Common myeloid progenitor, CD34-positive (primary cell): Measurements from ENCODE around the gene ZBTB16.

Source experiments
- CTCF ChIA-PET: fragments of 350-600 bp; sonication (Branson Sonifier 250); formaldehyde crosslinking; loops from one replicate; lab custom pipeline; 2021; ENCODE audit warnings: antibody characterized with exemption; lab: Charles Lee
- POLR2A ChIA-PET: fragments of 350-600 bp; sonication (Branson Sonifier 250); formaldehyde crosslinking; loops from one replicate; lab custom pipeline; 2021; ENCODE audit warnings: antibody characterized with exemption; lab: Charles Lee
- DNase-seq, 3 donors: peaks; one replicate each; pipeline versions ENCODE4 v3.0.0 to v3.0.0-alpha.2; 2013
- H3K27ac ChIP-seq, 2 experiments: 1 replicate in 1 of 2; 2 replicates in 1 of 2; pipeline ENCODE4 v1.7.0; 2013; ENCODE audit warnings: inconsistent platforms in 2 of 2, low read length in 2 of 2, mild to moderate bottlenecking in 2 of 2, low read depth in 1 of 2, moderate library complexity in 1 of 2; ENCODE audit not compliant: severe bottlenecking in 2 of 2, insufficient read depth in 1 of 2, poor library complexity in 1 of 2
- H3K27me3 ChIP-seq, 5 experiments: replicated peaks in 2 of 5; 1 replicate in 3 of 5; 2 replicates in 2 of 5; pipeline versions ENCODE4 v1.6.1 to v1.7.0; 2013; ENCODE audit warnings: low read length in 4 of 5, mild to moderate bottlenecking in 2 of 5, moderate library complexity in 2 of 5, inconsistent platforms in 1 of 5; ENCODE audit not compliant: insufficient read depth in 5 of 5, control insufficient read depth in 4 of 5
- H3K36me3 ChIP-seq, 4 experiments: 1 replicate in 2 of 4; 2 replicates in 2 of 4; pipeline versions ENCODE4 v1.6.1 to v1.7.0; 2013; ENCODE audit warnings: low read length in 3 of 4, control low read depth in 1 of 4, mild to moderate bottlenecking in 1 of 4; ENCODE audit not compliant: control insufficient read depth in 4 of 4, insufficient read depth in 4 of 4
- H3K4me1 ChIP-seq, 4 experiments: 1 replicate in 3 of 4; 2 replicates in 1 of 4; pipeline versions ENCODE4 v1.6.1 to v1.7.1; 2013; ENCODE audit warnings: low read length in 3 of 4, mild to moderate bottlenecking in 3 of 4, control low read depth in 1 of 4, inconsistent platforms in 1 of 4, moderate library complexity in 1 of 4; ENCODE audit not compliant: control insufficient read depth in 4 of 4, insufficient read depth in 4 of 4; ENCODE audit errors: control extremely low read depth in 1 of 4
- H3K4me3 ChIP-seq, 7 experiments: 1 replicate in 4 of 7; 2 replicates in 3 of 7; pipeline versions ENCODE4 v1.5.1 to v1.7.0; 2013; ENCODE audit warnings: mild to moderate bottlenecking in 7 of 7, low read length in 6 of 7, moderate library complexity in 6 of 7, inconsistent platforms in 2 of 7, low read depth in 2 of 7, control low read depth in 1 of 7; ENCODE audit not compliant: insufficient read depth in 4 of 7, control insufficient read depth in 1 of 7; ENCODE audit errors: extremely low read depth in 1 of 7
- H3K9me3 ChIP-seq, 5 experiments: 1 replicate in 4 of 5; 2 replicates in 1 of 5; pipeline versions ENCODE4 v1.6.1 to v1.7.1; 2013; ENCODE audit warnings: low read length in 4 of 5, mild to moderate bottlenecking in 2 of 5, inconsistent platforms in 1 of 5, low read depth in 1 of 5, moderate library complexity in 1 of 5; ENCODE audit not compliant: control insufficient read depth in 4 of 5, insufficient read depth in 2 of 5; ENCODE audit errors: control extremely low read depth in 1 of 5
- WGBS: methylation state at CpG from one replicate; pipeline ENCODE4 v1.1.5; 2013; ENCODE audit not compliant: insufficient coverage; 5-methylcytosine and 5-hydroxymethylcytosine counted together

ZBTB16 gene

DNA sequence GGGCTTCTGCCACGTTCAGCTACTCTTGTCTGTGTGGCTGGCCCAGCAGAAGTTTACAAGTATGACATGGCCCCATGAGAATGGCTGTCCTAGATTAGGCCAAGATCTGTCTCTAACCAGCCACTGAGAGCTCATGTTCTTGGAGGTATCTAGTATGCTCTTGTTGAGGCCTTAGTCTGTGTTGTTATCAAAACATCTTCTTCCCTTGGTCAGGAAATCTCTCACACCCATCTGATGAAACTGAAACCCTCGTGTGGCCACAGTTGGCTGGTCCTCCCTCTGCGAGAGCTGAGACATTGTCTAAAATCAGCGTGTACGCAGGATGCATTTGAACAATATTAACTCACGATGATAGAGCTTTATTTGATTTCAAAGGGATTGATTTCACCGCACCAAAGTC is 127.7 kb downstream of the ZBTB16 start:
- ChIA-PET CTCF (interaction anchor here (0.6 to 10.8 kb wide), 7 partner anchors 8 to 164 kb away, joined by 3 to 114 read pairs (median 3); no protein-coding TSS in a partner anchor), POLR2A (no interaction called here)
- H3K27me3 ChIP-seq: no peaks in the 10 kb centered on the region
- DNase-seq: no peak
- peaks cover 0 to 13% (median 0%) of the 10 kb centered on the region in 5 experiments for H3K9me3 ChIP-seq
- H3K4me1 ChIP-seq: peaks cover 0 to 14% (median 10%) of the 10 kb centered on the region in 4 experiments
- no peak overlapping the region for H3K4me3 ChIP-seq
- H3K27ac ChIP-seq: no peak overlapping the region
- H3K36me3 ChIP-seq: peaks cover 0 to 48% (median 5%) of the 10 kb centered on the region in 4 experiments
- WGBS: 91% methylated on average over 7 of the region's 7 CpGs

DNA sequence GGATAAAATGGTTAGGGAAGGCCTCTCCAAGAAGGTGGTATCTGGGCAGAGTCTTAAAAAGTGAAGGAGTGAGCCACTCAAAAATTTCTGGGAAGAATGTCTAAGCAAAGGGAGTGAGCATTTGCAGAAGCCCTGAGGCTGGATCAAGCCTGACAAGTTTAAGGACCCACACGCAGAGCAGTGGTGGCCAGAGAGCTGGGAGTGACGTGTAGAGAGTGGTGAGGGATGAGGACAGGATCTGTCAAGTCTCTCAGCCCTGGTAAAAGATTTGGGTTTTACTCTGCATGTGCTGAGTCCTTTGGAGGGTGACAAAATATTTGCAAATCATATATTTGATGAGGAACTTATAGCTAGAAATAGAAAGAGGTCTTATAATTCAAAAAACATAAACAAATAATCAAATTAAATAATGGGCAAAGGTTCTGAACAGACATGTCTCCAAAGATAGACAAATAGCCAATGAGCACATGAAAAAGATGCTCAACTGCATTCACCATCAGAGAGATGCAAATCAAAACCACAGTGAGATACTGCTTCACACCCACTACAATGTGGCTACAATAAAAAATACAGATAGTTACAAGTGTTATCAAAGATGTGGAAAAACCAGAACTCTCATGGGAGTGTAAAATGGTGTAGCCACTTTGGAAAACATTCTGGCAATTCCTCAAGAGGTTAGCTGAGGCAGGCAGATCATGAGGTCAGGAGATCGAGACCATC is 129.5 kb downstream of the ZBTB16 start:
- H3K4me3 ChIP-seq: no peak overlapping the region
- no peaks in the 10 kb centered on the region for H3K27me3 ChIP-seq
- DNase-seq: no peak
- peaks cover 0 to 48% (median 5%) of the 10 kb centered on the region in 4 experiments for H3K36me3 ChIP-seq
- ChIA-PET POLR2A (no interaction called here), CTCF (interaction anchor here (5.8 kb wide), 1 partner anchor 7 kb away, joined by 70 read pairs; no protein-coding TSS in a partner anchor)
- no peak overlapping the region for H3K27ac ChIP-seq
- peaks cover 0 to 13% (median 3%) of the 10 kb centered on the region in 4 experiments for H3K4me1 ChIP-seq
- H3K9me3 ChIP-seq: peaks cover 0 to 13% (median 0%) of the 10 kb centered on the region in 5 experiments
- 96% methylated on average over 3 of the region's 3 CpGs for WGBS

DNA sequence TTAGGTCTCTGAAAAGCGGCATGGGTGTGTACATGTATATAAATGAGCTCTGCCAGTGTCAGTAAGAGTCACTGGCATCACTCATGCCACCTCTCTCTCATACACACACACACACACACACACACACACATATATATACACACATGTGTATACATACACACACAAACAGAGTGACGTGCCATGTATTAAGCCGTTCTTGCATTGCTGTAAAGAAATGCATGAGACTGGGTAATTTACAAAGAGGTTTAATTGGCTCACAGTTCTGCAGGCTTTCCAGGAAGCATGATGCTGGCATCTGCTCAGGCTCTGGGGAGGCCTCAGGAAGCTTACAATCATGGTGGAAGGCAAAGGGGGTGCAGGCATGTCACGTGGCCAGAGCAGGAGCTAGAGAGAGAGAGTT is 131.1 kb downstream of the ZBTB16 start:
- POLR2A ChIA-PET: no interaction called here
- no CpG with 5 or more reads among the region's 4 CpGs for WGBS
- H3K9me3 ChIP-seq: peaks cover 0 to 13% (median 0%) of the 10 kb centered on the region in 5 experiments

DNA sequence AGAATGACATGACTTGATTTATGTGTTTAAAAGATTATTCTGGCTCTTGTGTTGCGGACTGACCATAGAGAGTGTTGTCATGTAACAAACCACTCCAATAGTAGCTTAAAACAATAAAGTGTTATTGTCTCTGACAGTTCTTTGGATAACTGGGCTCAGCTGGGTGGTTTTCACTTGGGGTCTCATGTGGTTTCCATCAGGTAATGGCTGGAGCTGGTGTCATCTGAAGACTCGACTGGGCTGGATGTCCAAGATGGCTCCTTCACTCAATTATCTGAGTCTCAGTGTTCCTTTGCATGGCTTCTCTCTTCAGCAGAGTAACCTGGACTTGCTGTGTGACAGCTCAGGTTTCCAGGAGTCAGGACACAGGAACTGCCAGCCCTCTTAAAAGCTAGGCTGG is 132.4 kb downstream of the ZBTB16 start:
- Histone ChIP-seq H3K4me3 (no peak overlapping the region), H3K27me3 (no peaks in the 10 kb centered on the region), H3K27ac (no peak overlapping the region), H3K36me3 (peaks cover 0 to 44% (median 5%) of the 10 kb centered on the region in 4 experiments), H3K4me1 (peaks cover 2 to 20% (median 5%) of the 10 kb centered on the region in 4 experiments), H3K9me3 (peaks cover 0 to 13% (median 0%) of the 10 kb centered on the region in 5 experiments)
- ChIA-PET POLR2A (interaction anchor here (0.5 to 2.1 kb wide), 3 partner anchors 11 to 159 kb away, joined by 3 to 6 read pairs (median 3); no protein-coding TSS in a partner anchor), CTCF (interaction anchor here (0.9 to 6.2 kb wide), 17 partner anchors 10 to 295 kb away, joined by 3 to 70 read pairs (median 4); partner anchors contain the start of gene ZBTB16)
- WGBS: 89% methylated on average over 1 of the region's 2 CpGs
- no peak for DNase-seq

More for the DNA sequence above, 131.1 kb downstream of the ZBTB16 start:
- no peak for DNase-seq
- Histone ChIP-seq H3K4me3 (no peak overlapping the region), H3K27me3 (no peaks in the 10 kb centered on the region), H3K4me1 (peaks cover 2 to 20% (median 5%) of the 10 kb centered on the region in 4 experiments), H3K27ac (no peak overlapping the region), H3K36me3 (peaks cover 0 to 48% (median 5%) of the 10 kb centered on the region in 4 experiments)
- CTCF ChIA-PET: interaction anchor here (1.2 to 5.8 kb wide), 6 partner anchors 8 to 154 kb away, joined by 3 to 70 read pairs (median 12); partner anchors contain the start of gene ZBTB16

DNA sequence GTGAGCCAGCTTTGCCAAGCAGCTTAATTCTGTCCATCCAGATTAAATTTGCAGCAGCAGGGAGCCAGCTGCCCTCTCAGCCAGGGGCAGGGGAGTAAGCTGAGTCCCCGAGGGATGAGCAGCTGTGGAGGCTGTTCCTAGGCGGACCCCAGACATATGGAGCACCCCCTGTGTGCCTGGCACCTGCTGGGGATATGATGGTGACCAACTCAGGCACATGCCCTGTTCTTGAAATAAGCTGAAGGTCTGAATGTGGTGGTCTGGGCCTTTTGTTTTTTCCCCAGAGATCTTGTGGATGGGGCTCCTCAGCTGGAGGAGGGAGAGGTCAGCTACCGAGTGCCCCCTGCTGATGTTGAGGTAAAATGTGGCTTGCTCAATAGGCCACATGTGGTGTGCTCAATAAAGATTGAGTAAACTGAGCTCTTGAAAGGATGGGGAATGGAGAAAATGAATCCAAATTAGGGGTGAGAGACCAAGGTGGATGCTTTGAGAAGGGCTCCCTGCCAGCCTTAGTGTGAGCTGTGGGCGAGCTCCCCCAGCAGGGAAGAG is 133.4 kb downstream of the ZBTB16 start:
- peaks cover 2 to 20% (median 7%) of the 10 kb centered on the region in 4 experiments for H3K4me1 ChIP-seq
- POLR2A ChIA-PET: interaction anchor here (2.1 kb wide), 1 partner anchor 12 kb away, joined by 6 read pairs; no protein-coding TSS in a partner anchor
- no peak overlapping the region for H3K4me3 ChIP-seq
- peaks cover 0 to 33% (median 2%) of the 10 kb centered on the region in 4 experiments for H3K36me3 ChIP-seq
- peaks cover 0 to 13% (median 0%) of the 10 kb centered on the region in 5 experiments for H3K9me3 ChIP-seq
- no peaks in the 10 kb centered on the region for H3K27me3 ChIP-seq
- H3K27ac ChIP-seq: no peak overlapping the region
- 100% methylated on average over 3 of the region's 4 CpGs for WGBS
- CTCF ChIA-PET: interaction anchor here (0.6 to 6.2 kb wide), 26 partner anchors 11 to 216 kb away, joined by 3 to 70 read pairs (median 4); partner anchors contain the start of gene ZBTB16
- DNase-seq: no peak

DNA sequence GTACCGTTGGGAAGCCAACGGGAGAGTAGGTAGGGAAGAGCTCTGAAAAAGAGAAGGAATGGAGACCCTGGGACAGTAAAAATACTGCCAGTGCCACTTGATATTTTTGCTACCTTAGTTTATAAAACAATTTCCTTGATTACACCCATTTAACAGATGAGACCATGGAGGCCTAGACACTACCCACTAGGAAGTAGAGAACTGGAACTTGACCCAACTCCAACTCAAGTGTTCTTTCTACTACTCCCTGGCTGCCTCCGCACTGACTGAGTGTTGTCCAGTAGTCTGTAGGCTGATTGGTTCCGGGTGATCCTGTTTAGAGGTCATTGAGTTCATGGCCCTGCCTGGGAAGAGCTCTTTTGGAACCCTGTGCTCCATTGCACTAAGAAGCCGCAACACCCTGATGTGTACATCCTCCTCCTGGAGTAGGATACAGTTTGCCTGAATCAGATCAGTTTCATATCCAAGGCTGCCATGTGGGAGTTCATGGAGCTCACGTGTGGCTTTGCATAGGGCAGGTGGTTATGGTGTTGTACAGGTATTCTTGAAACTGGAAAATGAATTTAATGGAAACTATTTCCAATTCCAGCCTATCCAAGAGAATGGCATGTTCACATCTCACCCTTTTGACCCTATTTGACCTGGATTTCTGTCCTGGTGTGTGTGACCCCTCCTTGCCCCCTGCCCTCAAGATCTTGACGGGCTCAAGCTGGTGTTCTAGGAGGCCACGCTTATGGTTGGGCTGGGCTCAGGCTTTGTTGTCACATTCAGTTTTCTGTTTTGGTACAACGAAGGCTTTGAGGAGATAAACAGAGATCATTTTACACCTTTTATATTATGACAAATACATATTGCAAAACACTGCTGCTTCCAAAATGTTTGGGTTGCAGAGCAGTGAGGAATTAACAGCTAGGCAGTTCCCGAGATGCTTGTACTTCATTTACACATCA is 134.5 kb downstream of the ZBTB16 start:
- CTCF ChIA-PET: interaction anchor here (0.6 to 6.2 kb wide), 21 partner anchors 11 to 217 kb away, joined by 3 to 70 read pairs (median 4); partner anchors contain the start of gene ZBTB16

More for the DNA sequence above, 134.5 kb downstream of the ZBTB16 start:
- Histone ChIP-seq H3K27me3 (no peaks in the 10 kb centered on the region), H3K4me3 (no peak overlapping the region), H3K4me1 (peaks cover 2 to 20% (median 7%) of the 10 kb centered on the region in 4 experiments), H3K27ac (no peak overlapping the region), H3K36me3 (peaks cover 0 to 27% (median 0%) of the 10 kb centered on the region in 4 experiments), H3K9me3 (peaks cover 0 to 13% (median 0%) of the 10 kb centered on the region in 5 experiments)
- POLR2A ChIA-PET: interaction anchor here (0.6 to 2.1 kb wide), 2 partner anchors 13 to 54 kb away, joined by 3 to 6 read pairs; no protein-coding TSS in a partner anchor
- 98% methylated on average over 6 of the region's 10 CpGs for WGBS
- no peak for DNase-seq
